Bronchus fibroblast of lung (primary cell): Measurements from ENCODE around the gene SPDYE17. TPM values are rescaled to one million over a fixed set of nuclear protein-coding genes. Genes with fewer than 3 reads are reported as not detected.

Experiments
- total RNA-seq: library from RNA; depleted of rRNA; stranded (reverse); fragments of >200 nt; gene quantifications from 2 replicates; pipeline ENCODE4 v1.2.3, GENCODE V29; 2015

Gene SPDYE17
- total RNA-seq: not detected in 2 replicates

GRCh38 chr7:77032261-77032660 is at the start of gene SPDYE17:
TSS of gene SPDYE17 (minus strand) at chr7:77032361. CDS start at chr7:77030570, 1,791 bp downstream.

GRCh38 chr7:77062557-77062956 is 30.4 kb upstream of the SPDYE17 start, which contains the start of gene SPDYE18:
TSS of gene SPDYE18 (minus strand) at chr7:77062558. CDS start at chr7:77060512, 2,046 bp downstream.

Other genes starting within 250 kb of the SPDYE17 start
- 0.30 TPM in 1 of 2 replicates, not detected in the other for gene SPDYE18, start 30.2 kb upstream of the SPDYE17 start, total RNA-seq
- 0.15 and 1.0 TPM in 2 replicates for gene CCDC146, start 90.3 kb upstream of the SPDYE17 start, total RNA-seq
- gene FGL2, start 167.5 kb upstream of the SPDYE17 start, total RNA-seq: 0.15 and 0.34 TPM in 2 replicates